Measurements from ENCODE around the gene RAB11FIP2.

DNA sequence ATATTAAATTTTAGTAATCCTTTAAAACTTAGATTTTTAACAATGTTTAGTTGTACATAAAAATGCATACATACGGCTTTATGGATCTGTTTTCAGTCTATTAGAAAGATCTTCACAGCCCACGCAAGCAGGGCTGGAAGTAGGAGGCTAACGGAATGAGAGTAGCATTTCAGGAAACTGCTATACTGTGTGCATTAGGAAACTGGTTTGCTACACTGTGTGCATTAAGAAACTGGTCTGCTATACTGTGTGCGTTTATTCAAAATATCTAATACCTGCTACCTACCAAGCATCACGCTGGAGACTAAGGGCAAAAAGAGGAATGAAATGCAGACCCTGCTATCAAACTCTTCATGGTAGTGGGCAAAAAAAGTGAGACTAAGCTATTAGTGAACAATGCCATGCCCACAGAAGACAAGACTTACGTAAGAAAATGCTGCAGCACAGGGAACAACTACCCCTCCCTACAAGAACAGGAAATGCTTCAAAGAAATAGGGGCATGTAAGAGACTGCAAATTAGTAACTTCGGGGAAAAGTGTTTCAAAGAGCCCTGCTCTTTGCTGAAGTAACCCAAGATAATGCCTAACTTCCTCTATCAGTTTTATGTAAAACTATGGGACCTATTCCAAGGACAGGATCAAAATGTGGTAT is 11.3 kb downstream of the RAB11FIP2 start:
- TF ChIP-seq, protein P1, sequence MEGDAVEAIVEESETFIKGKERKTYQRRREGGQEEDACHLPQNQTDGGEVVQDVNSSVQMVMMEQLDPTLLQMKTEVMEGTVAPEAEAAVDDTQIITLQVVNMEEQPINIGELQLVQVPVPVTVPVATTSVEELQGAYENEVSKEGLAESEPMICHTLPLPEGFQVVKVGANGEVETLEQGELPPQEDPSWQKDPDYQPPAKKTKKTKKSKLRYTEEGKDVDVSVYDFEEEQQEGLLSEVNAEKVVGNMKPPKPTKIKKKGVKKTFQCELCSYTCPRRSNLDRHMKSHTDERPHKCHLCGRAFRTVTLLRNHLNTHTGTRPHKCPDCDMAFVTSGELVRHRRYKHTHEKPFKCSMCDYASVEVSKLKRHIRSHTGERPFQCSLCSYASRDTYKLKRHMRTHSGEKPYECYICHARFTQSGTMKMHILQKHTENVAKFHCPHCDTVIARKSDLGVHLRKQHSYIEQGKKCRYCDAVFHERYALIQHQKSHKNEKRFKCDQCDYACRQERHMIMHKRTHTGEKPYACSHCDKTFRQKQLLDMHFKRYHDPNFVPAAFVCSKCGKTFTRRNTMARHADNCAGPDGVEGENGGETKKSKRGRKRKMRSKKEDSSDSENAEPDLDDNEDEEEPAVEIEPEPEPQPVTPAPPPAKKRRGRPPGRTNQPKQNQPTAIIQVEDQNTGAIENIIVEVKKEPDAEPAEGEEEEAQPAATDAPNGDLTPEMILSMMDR (IDR thresholded peaks at IDR 0.05) = no peak
- TF ChIP-seq POLR2A (IDR thresholded peaks at IDR 0.05) = no peak

Data from body of pancreas (tissue), 4 donors.